Muscle layer of colon (tissue), 2 donors: ENCODE measurements around the gene KNG1.

ENCODE experiments used
- H3K27ac ChIP-seq: one replicate; pipeline ENCODE4 v1.7.0; 2013; ENCODE audit warnings: low read depth, mild to moderate bottlenecking, low read length, moderate library complexity
- H3K27me3 ChIP-seq, 2 donors: one replicate each; pipeline ENCODE4 v1.7.0; 2013; ENCODE audit warnings: low read length in 2 of 2, mild to moderate bottlenecking in 2 of 2; ENCODE audit not compliant: insufficient read depth in 2 of 2, control insufficient read depth in 1 of 2
- H3K36me3 ChIP-seq: one replicate; pipeline ENCODE4 v1.7.0; 2013; ENCODE audit warnings: mild to moderate bottlenecking, low read length; ENCODE audit not compliant: insufficient read depth
- H3K4me1 ChIP-seq: one replicate; pipeline ENCODE4 v1.7.0; 2013; ENCODE audit warnings: mild to moderate bottlenecking, low read length; ENCODE audit not compliant: insufficient read depth
- H3K4me3 ChIP-seq, 2 donors: one replicate each; pipeline ENCODE4 v1.7.0; 2013; ENCODE audit warnings: low read length in 2 of 2, low read depth in 1 of 2, mild to moderate bottlenecking in 1 of 2, moderate library complexity in 1 of 2
- H3K9ac ChIP-seq: one replicate; pipeline ENCODE4 v1.7.0; 2013; ENCODE audit warnings: low read length
- H3K9me3 ChIP-seq: one replicate; pipeline ENCODE4 v1.7.0; 2013; ENCODE audit warnings: mild to moderate bottlenecking, low read length
- donor health status: abdominal sarcoma.
- donor health status: Adenocarcinoma of cecum.

KNG1 gene

DNA sequence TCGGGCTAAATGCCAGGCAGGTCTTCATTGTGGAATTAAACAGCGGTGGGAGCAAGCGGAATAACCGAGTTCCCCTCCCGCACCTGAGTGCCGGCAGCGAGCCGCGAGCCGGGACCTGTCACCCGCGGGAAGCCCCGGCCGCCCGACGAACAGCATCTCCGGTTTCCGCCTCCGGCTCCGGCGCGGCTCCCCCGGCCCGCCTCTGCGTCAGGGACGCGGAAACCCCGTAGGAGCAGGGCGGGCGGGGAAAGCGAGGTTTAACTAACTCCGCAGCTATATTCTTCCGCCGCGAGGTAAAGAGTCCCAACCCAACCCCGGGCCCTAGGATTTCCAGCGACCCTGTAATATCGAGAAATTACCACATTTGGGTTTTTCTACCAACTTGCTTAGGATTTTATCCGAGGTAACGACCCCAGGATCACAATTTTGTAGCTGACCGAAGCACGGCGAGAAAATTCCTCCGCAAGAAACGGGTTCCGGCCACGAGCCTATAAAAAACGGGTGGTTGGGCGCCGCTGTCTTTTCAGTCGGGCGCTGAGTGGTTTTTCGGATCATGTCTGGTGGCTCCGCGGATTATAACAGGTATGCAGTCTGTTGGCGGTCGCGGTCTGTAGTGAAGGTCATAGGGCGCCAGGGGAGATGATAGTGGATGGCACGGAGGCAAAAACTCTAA, 66.0 kb downstream of the KNG1 start, which contains the start of gene EIF4A2:
EIF4A2 (plus strand) TSS at position 520 of the 673 bp plus-strand sequence; CDS start at position 554, 34 bp downstream.
- Histone ChIP-seq H3K27ac (peak within 1 kb of the TSS; percentile 89), H3K27me3 (no peaks in the 10 kb centered on the region), H3K36me3 (peaks cover 41% of the 10 kb centered on the region), H3K4me1 (peaks cover 37% of the 10 kb centered on the region), H3K4me3 (peak within 1 kb of the TSS; percentile 99 to 100), H3K9ac (peak within 1 kb of the TSS; percentile 97), H3K9me3 (no peaks in the 10 kb centered on the region)

- Histone ChIP-seq H3K9ac (peak overlapping the region; percentile 97), H3K9me3 (no peaks in the 10 kb centered on the region), H3K4me1 (peaks cover 43% of the 10 kb centered on the region), H3K36me3 (peaks cover 48% of the 10 kb centered on the region), H3K27ac (peak overlapping the region; percentile 89), H3K27me3 (no peaks in the 10 kb centered on the region), H3K4me3 (peak overlapping the region; percentile 99 to 100)
These were observed 66.8 kb downstream of the KNG1 start for GRCh38 chr3:186783731-186784515.

- Histone ChIP-seq H3K9ac (peak overlapping the region; percentile 97), H3K4me3 (peak overlapping the region; percentile 99 to 100), H3K27me3 (no peaks in the 10 kb centered on the region), H3K36me3 (peaks cover 57% of the 10 kb centered on the region), H3K4me1 (peaks cover 43% of the 10 kb centered on the region), H3K27ac (peak overlapping the region; percentile 89), H3K9me3 (no peaks in the 10 kb centered on the region)
These were observed 67.8 kb downstream of the KNG1 start for GRCh38 chr3:186784820-186785494.

GRCh38 chr3:186785495-186786018, 68.4 kb downstream of the KNG1 start:
- Histone ChIP-seq H3K4me3 (peak overlapping the region; percentile 99 to 100), H3K9ac (peak overlapping the region; percentile 97), H3K36me3 (peaks cover 63% of the 10 kb centered on the region), H3K27ac (no peak overlapping the region), H3K4me1 (peaks cover 43% of the 10 kb centered on the region), H3K9me3 (no peaks in the 10 kb centered on the region), H3K27me3 (no peaks in the 10 kb centered on the region)

GRCh38 chr3:186786922-186787321, 69.8 kb downstream of the KNG1 start:
- Histone ChIP-seq H3K27me3 (no peaks in the 10 kb centered on the region), H3K27ac (no peak overlapping the region), H3K9ac (peak overlapping the region; percentile 1), H3K9me3 (no peaks in the 10 kb centered on the region), H3K4me1 (peaks cover 43% of the 10 kb centered on the region), H3K36me3 (peaks cover 68% of the 10 kb centered on the region), H3K4me3 (no peak overlapping the region)

- no peaks in the 10 kb centered on the region for H3K27me3 ChIP-seq
- no peaks in the 10 kb centered on the region for H3K9me3 ChIP-seq
- H3K27ac ChIP-seq, result no peak overlapping the region
- peaks cover 38% of the 10 kb centered on the region for H3K4me1 ChIP-seq
- H3K9ac ChIP-seq, result peak overlapping the region; percentile 1
- no peak overlapping the region for H3K4me3 ChIP-seq
- H3K36me3 ChIP-seq, result peaks cover 73% of the 10 kb centered on the region
These were observed 70.7 kb downstream of the KNG1 start for GRCh38 chr3:186787642-186788481.

- Histone ChIP-seq H3K4me3 (no peak overlapping the region), H3K9me3 (no peaks in the 10 kb centered on the region), H3K9ac (no peak overlapping the region), H3K27me3 (no peaks in the 10 kb centered on the region), H3K36me3 (peaks cover 76% of the 10 kb centered on the region), H3K4me1 (peaks cover 38% of the 10 kb centered on the region), H3K27ac (no peak overlapping the region)
These were observed 71.6 kb downstream of the KNG1 start for GRCh38 chr3:186788482-186789370.

DNA sequence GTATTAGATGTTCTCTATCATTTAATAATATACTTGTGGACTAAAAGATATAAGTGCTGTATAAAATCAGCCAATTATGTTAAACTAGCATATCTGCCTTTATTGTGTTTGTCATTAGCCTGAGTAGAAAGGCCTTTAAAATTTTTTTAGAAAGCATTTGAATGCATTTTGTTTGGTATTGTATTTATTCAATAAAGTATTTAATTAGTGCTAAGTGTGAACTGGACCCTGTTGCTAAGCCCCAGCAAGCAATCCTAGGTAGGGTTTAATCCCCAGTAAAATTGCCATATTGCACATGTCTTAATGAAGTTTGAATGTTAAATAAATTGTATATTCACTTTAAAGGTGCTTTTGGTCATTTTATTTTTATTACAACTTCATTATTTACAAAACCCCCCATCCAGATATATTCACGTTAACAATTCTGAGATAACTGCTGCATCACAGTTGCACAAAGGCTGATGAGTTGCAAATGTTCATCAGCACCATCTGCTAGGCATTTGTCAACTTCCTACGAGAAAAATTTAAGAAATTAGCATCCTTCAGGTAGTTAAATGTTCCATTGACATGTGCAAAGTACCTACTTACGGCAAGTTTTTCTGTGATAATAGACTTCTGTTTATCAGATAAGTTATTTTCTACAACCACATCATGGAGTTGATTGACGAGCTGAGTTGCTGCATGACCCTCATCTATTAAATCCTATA, 72.5 kb downstream of the KNG1 start:
- H3K27me3 ChIP-seq, result no peaks in the 10 kb centered on the region
- no peak overlapping the region for H3K4me3 ChIP-seq
- peaks cover 70% of the 10 kb centered on the region for H3K36me3 ChIP-seq
- no peak overlapping the region for H3K9ac ChIP-seq
- no peak overlapping the region for H3K27ac ChIP-seq
- no peaks in the 10 kb centered on the region for H3K9me3 ChIP-seq
- H3K4me1 ChIP-seq, result peaks cover 38% of the 10 kb centered on the region

DNA sequence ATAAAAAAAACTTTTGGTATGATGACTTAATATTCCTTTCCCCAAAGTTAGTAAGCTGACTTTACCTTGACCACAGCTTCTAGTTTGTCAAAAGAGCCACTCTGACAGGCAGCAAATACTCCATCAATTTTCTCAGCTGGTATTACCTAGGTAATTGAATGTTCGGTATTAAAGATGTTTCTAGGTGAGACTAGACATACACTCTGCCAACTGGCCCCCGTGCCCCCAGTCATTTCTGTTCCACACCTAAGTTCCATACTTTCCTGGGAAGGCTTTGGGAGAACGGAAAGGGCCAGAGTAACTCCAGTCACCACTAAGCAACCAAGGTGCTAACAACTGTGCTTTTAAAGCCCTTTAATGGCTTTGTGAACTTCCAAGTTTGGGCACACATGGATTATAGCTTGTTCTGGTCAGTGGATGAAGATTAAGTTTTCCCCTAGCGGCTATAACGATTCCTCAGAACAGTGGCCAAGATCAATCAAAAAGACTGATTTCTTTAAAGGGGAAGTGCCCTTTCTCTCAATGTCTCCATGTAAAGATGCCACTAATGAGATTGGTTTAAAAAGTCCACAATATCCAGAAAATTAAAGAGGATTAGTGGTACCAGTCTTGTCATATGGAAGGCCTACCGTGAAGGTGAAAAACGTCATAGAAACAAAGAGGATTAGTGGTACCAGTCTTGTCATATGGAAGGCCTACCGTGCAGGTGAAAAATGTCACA, 73.3 kb downstream of the KNG1 start:
- Histone ChIP-seq H3K36me3 (peaks cover 63% of the 10 kb centered on the region), H3K27ac (no peak overlapping the region), H3K4me1 (peaks cover 34% of the 10 kb centered on the region), H3K27me3 (no peaks in the 10 kb centered on the region), H3K4me3 (no peak overlapping the region), H3K9ac (no peak overlapping the region), H3K9me3 (no peaks in the 10 kb centered on the region)
